ENCODE data around the gene INAVA. TPM values are rescaled to one million over a fixed set of nuclear protein-coding genes. Genes with fewer than 3 reads are reported as not detected.

INAVA gene
- total and polyA plus RNA-seq, 2 experiments from 2014 or later, result 25.3 to 43.9 TPM

- no peak for TF ChIP-seq REST (IDR thresholded peaks at IDR 0.05; ENCODE audit: unreplicated experiment)
- TF ChIP-seq CREB1 (CRISPR knock-in tag; IDR thresholded peaks at IDR 0.05; ENCODE audit: low read depth), result no peak
- no peak for TF ChIP-seq STAT1 (IDR thresholded peaks at IDR 0.05; ENCODE audit: unreplicated experiment)
- TF ChIP-seq ETS1 (IDR thresholded peaks at IDR 0.05), result no peak
- no peak for TF ChIP-seq POLR2AphosphoS5 (IDR thresholded peaks at IDR 0.05; ENCODE audit: low read depth)
- TF ChIP-seq NANOG (IDR thresholded peaks at IDR 0.05; ENCODE audit: borderline replicate concordance), result no peak
- TF ChIP-seq JUNB (IDR thresholded peaks at IDR 0.05; ENCODE audit: unreplicated experiment), result no peak
- TF ChIP-seq CTCF (conservative IDR thresholded peaks at IDR 0.05; ENCODE audit: low read depth in 2 of 2), result no peak
- no peak for TF ChIP-seq ZNF331 (CRISPR knock-in tag; IDR thresholded peaks at IDR 0.05; ENCODE audit: low read depth)
- TF ChIP-seq EZH2phosphoT487 (IDR thresholded peaks at IDR 0.05; ENCODE audit: unreplicated experiment), result no peak
- TF ChIP-seq ZNF114 (CRISPR knock-in tag; IDR thresholded peaks at IDR 0.05), result no peak
- TF ChIP-seq EZH2 (IDR thresholded peaks at IDR 0.05; ENCODE audit: low read depth, unreplicated experiment), result no peak
Measured at GRCh38 chr1:200880212-200880611, 14.5 kb upstream of the INAVA start (continued).

GRCh38 chr1:200883118-200883517 is 11.6 kb upstream of the INAVA start:
- Mint-ChIP-seq H3K9me3 (no peaks in the 10 kb centered on the region), H3K27ac (no peak overlapping the region), H3K36me3 (ENCODE audit: low read depth) (no peaks in the 10 kb centered on the region), H3K4me1 (peaks cover 29% of the 10 kb centered on the region), H3K27me3 (ENCODE audit: insufficient read depth, low read depth, poor library complexity) (peaks cover 10% of the 10 kb centered on the region), H3K4me3 (no peak overlapping the region)
- H3K79me2 ChIP-seq (replicated peaks; ENCODE audit: insufficient read depth), result no peaks in the 10 kb centered on the region
- H3K4me2 ChIP-seq, result no peak overlapping the region
- no peaks in the 10 kb centered on the region for H3K27me3 ChIP-seq (ENCODE audit: insufficient read depth)
- DNase-seq (ENCODE audit: low spot score) (no peak), ATAC-seq (no peak)
- no peaks in the 10 kb centered on the region for H3K9me2 ChIP-seq (ENCODE audit: insufficient read depth)
- no peak overlapping the region for H3K27ac ChIP-seq (ENCODE audit: low read depth)
- no peaks in the 10 kb centered on the region for H3K36me3 ChIP-seq (ENCODE audit: insufficient read depth)
- H2AFZ ChIP-seq, result no peak overlapping the region
- no peak for TF ChIP-seq POLR2AphosphoS5 (IDR thresholded peaks at IDR 0.05; ENCODE audit: low read depth)
- TF ChIP-seq EZH2 (IDR thresholded peaks at IDR 0.05; ENCODE audit: low read depth, unreplicated experiment), result no peak
- TF ChIP-seq ETS1 (IDR thresholded peaks at IDR 0.05), result no peak
- no peak for TF ChIP-seq EZH2phosphoT487 (IDR thresholded peaks at IDR 0.05; ENCODE audit: unreplicated experiment)
- no peak for TF ChIP-seq CREB1 (CRISPR knock-in tag; IDR thresholded peaks at IDR 0.05; ENCODE audit: low read depth)
- TF ChIP-seq REST (IDR thresholded peaks at IDR 0.05; ENCODE audit: unreplicated experiment), result no peak
- H4K20me1 ChIP-seq (replicated peaks; ENCODE audit: insufficient read depth), result no peaks in the 10 kb centered on the region; the same call in 1 of the 2 replicates
- H3K4me3 ChIP-seq, result no peak overlapping the region
- H3F3A ChIP-seq (replicated peaks; ENCODE audit: low read depth), result 0 out of 2 replicates have a peak, but pooled peaks cover 3% of the 10 kb centered on the region
- peaks cover 25% of the 10 kb centered on the region for H3K4me1 ChIP-seq (ENCODE audit: insufficient read depth)
